RPMI7951 (cell line): ENCODE data around the gene BUD13. TPM values are rescaled to one million over a fixed set of nuclear protein-coding genes. Genes with fewer than 3 reads are reported as not detected.
"Not testable (repeated sequence)": the region's sequence is repeated elsewhere in the genome, so short reads cannot be mapped to it uniquely, and the experiment has no call there.

Experiments used
- DNase-seq: peaks from one replicate; pipeline ENCODE4 v3.0.0-alpha.2; 2012; ENCODE audit warnings: low read depth
- total RNA-seq: library from RNA; depleted of rRNA; stranded (reverse); fragments of >200 nt; shearing (Covaris generic); gene quantifications from 2 replicates; pipeline ENCODE4 v1.2.3, GENCODE V29; 2014

BUD13 gene
- total RNA-seq, 1 experiment from 2014 or later, result 23.2 TPM

DNA sequence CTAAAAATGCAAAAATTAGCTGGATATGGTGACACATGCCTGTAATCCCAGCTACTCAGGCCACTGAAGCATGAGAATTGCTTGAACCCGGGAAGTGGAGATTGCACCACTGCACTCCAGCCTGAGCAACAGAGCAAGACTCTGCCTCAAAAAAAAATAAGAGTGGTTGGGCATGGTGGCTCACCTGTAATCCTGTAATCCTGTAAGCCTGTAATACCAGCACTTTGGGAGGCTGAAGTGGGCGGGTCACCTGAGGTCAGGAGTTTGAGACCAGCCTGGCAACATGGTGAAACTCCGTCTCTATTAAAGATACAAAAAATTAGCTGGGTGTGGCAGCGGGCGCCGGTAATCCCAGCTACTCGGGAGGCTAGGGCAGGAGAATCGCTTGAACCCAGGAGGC lies 16.7 kb downstream of the BUD13 start:
- not testable (repeated sequence) for DNase-seq

DNA sequence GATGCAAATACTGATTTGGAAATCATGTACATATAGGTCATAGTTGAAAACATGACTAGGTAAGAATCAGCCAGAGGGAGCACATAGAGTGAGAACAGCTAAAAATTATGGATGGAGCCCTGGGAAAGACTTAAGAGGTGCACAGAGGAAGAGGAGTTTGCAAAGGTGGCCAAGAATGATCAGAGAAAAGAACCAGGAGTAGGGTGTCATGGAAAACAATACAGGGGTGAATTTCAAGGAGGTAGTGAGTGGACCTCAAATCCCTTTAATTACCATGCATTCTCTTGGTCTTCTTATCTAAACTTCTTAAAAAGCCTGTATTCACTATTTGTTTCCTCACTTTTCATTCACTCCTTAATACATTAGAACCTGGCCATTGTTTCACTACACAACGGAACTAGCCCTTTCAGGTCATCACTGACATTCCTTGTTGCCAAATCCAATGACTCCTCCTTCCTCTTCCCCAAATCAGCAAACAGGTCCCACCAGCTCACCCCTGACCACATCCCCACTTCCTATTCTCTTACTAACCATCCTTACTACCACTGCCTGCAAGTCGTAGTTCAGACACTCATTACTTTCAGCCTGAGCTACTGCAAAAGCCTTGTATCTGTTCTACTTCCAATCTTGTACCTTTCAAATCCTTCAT lies 22.6 kb downstream of the BUD13 start:
- no peak for DNase-seq

DNA sequence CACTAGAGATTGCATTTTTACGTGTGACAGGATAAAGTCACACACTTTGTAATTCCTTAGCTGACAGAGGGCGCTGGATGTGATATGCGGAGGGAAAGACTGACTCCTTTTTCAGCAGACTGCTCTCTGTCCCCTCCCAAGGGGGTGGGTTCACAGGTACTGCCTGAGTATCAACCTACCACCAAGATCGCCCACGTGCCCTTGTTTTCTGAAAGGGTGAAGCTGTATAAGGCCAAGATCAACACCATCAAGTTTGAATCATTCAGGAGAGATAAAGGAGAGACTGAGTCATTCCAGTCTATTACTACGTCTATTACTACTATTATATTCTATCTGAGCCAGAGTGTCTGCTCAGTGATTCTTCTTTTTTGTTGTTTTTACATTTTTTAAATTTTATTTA lies 30.7 kb downstream of the BUD13 start:
- DNase-seq, result no peak

DNA sequence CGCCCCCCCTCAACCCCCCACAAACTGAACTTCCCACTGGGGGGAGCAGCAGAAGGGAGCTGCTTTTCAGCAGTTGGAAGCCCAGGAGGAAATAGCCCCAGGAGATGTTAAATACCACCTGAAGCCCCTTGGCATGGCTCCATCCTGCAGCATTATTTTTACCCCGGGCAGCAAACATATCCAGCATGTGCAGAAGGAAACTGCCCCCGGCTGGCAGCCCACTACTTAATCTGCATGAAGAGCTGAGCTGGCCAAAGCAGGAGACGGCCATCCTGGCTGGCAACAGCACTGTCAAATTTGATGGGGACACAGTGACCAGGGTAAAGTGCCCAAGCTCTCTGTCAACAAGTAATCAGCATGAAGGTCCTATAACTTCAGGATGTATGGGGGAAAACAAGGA lies 32.0 kb downstream of the BUD13 start:
- no peak for DNase-seq

DNA sequence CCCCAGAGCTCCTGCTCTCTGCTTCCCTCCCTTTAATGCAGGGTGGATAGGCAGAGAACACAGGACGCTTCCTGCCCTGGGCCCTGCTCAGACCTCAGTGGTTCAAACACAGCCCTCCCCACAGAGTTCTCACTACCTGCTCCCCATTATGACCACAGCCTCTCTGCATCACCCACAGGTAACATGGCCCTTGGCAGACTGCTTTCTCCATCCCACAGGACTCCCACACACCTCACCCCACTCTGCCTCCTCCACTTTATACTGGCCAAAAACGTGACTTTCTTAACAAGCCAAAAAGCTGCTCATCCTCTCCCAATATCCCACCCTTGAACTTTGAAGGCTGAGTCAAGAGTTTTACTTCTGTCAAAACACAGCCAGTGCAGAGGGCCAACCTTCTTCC lies 33.8 kb downstream of the BUD13 start:
- no peak for DNase-seq

DNA sequence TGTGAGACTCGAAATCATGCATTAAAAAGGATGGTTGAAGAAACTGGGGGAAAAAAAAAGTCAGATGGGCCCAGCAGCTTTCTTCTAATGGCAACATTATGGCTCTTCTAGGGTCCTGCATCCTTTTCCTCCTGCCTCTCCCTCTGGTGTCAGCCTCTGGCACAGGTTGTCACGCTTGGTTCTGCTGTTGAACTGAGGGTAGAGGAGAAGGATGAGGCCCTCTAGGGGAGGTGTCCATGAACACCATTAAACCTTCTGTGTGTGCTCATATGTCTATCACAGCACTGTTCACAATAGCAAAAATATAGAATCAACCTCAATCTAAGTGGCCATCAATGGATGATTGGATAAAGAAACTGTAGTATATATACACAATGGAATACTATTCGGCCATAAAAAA lies 36.0 kb downstream of the BUD13 start:
- peak; percentile 13 for DNase-seq

DNA sequence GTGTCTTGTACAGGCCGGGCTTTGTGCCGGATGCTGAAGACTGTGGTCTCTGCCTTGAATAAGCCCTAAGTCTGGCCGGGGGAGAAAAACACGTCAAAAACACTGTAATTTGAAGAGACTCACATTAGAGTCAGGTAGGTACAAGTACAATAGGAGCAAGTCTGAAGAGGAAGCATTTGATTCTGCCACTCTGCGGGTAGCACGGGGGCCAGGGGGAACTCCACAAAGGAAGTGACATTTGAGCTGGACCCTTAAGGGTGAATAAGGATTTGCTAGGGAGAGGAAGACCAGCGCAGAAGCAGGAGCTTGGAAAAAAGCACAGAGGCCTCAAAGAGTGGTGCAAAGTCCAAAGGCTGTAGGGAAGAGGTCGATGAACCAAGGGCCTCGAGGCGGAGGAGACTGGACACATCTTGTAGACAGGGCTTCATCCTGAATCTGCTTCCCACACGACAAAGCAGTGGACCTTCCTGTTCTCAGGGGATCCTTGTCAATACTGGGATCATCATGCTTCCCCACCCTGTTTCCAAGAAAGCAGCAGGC lies 38.7 kb downstream of the BUD13 start:
- DNase-seq, result no peak

DNA sequence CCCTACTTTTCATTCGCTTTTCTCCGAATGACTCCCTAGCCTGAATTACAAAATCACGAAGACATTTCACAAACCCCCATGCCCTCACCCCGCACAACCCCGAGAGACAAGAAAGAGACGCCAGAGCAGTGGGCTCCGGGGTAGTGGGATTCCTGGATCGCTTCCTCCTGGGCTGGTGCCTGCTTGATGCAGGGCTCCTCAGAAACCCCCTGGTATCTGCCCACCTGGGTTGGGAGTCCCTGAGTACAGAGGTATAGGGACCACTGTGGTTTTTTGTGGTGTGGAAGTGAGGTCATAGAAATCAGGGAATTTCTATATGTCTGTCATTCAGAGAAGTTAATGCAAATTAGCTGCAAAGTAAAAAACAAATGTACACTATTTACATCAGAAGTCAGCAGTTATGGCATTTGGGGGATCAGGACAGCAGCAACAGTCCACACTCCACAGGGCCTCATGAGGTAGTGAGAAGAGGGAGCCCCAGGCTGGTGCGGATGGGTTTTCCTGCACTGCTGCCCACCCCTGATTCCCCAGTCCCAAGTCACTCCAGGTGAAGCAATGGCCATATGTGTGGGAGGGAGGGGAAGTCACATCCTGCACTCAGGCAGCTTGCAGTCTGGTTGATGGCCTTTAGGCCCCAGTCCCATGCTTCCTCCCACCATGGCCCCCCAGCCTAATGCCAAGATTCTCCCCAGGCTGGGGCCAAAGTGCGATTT lies 39.6 kb downstream of the BUD13 start:
- no peak for DNase-seq

DNA sequence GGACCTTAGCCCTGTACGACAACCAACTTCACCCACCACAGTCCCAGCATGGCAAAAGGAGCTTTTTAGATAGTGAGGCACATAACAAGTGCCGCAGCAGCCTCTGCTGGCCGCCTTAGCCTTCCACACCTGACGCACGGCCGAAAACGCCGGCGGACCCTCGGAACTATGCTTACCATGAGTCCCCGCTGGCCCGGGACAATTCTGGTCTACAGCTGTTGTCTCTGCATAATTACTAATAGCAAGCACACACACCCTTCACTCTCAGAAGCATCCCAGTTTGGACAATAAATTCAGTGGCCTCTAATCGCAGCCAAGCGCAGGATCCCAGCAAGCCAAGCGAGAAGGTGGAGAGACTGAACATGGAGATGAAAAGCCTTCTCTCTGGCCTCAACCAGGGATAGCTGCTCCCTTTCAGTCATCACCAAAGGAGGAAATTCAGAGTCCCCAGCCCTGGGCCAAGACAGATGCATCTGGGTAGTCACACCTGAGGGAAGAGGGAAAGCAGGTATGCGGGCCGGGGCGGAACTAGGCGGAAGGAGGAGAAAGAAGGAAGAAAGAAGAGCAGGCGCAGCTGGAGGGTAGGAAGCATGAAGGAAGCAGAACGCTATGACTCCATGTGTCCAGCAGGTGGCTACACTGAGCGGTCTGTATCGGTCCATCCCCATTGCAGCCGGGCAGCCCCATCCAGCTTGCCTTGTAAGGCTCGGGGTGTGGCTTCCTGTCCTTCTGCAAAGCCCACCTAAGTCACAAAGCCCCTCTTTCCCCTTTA lies 40.3 kb downstream of the BUD13 start:
- DNase-seq, result peak; percentile 60

DNA sequence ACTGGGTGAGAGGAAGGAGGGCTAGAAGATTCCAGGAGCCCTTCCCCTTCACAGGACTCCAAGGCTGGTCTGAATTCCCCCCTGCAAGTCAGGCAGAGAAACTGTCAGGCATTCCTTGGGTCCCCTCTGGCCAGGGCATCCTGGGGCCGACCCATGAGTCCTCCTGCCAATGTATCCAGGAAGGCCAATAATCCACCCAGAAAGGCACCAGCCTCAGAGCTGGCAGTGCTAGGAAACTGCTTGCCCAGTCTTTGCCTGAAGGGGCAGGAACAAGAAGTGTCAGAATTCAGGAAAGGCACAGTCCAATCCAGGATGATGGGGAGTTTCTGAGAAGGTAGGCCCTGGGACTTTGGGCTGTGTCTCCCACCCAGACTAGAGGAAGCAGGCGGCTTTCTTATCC lies 41.0 kb downstream of the BUD13 start:
- no peak for DNase-seq

DNA sequence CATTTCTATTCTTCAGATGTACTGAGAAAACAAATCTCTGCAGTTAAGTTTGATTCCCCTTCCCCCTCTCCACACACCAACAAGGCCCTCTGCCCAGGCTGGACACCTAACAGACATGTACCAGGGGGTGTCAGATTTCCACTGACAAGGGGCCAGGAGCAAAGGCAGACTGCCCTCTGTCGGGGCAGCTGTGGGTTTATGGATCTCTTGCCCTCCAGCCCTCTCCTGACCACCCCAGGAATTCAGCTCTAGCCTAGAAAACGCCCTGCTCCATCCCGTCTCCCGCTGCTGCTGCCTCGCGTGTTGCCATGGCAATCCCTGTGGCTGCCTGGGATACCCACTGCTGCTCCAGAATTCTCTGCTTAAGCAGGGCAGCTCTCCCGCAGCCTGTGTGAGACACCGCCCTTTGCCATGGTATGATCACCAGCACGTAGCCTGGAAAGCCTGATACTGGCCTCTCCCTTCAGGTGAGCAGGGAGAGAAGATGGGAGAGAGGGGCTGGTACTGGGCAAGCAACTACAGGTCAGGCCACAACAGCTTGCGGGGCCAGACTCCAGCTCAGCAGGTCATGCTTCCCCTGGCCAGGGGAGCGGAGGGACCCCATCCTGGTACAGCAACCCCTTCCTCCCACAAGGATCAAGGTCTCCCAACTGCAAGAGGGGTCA lies 41.6 kb downstream of the BUD13 start:
- DNase-seq, result peak; percentile 8

DNA sequence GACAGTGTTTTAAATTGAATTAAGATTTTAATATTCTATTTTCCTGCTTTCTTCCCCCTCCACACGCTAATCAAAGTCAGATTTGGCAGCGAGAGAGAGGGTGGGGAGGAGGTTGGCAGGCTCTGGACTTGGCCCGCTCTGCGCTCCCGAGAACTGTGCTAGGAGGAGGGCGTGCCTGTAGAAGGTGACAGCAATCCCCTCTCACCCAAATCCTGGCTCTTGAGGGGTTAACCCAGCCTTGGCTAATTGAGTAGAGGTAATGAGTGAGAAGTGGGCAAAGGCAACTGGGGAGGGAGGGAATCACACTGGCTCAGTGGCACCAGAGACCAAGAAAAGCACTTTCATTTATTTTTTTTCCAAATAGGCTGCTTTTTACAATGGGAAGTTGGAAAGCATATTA lies 42.2 kb downstream of the BUD13 start:
- no peak for DNase-seq

DNA sequence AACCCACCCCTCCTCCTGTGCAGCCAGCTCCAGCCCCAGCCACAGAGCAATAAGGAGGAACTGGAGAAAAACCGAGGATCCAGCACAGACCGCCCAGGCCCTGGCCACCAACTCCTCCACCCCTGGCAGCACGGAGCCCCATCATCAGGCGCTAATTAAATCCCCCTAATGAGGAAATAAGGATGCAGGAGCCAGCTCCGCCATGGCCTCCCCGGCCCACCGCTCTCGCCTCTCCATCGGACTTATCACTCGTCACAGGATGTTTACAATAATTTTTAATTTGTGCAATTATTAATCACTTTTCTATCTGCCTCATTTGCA lies 42.6 kb downstream of the BUD13 start:
- no peak for DNase-seq

DNA sequence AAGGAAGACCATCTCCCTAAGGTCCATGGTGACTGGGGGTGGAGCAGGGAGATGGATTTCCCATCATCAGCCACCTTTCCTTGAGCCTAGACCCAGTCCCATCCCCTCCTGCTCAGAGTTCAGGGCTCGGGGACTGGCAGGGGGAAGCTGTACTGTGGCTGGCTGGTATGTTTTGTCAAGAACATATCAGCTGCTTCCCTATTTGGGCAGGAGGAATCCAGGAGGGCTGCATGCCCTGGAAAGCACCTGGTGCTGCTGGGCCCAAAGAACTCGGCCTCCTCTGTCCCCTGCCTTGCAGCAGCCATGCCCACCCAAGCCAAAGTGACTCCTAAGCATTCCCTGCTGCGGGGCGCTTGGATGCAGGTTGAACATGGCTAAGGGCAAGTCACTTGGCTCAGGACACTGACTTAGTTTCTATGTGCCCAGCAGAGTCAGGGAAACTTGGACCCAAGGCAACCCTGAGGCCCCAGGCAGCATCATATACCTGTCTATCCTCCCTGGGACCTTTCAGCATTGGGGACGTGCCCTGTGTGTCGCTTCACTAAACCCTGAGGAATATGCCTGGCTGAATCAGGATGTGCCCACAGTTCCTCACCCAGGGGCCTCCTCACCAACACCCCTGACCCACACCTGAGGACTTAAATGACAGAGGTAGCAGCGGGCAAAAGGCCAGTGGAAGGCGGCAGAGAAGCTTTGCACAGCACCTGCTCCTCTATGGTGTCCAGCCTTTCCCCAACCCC lies 43.1 kb downstream of the BUD13 start:
- no peak for DNase-seq

DNA sequence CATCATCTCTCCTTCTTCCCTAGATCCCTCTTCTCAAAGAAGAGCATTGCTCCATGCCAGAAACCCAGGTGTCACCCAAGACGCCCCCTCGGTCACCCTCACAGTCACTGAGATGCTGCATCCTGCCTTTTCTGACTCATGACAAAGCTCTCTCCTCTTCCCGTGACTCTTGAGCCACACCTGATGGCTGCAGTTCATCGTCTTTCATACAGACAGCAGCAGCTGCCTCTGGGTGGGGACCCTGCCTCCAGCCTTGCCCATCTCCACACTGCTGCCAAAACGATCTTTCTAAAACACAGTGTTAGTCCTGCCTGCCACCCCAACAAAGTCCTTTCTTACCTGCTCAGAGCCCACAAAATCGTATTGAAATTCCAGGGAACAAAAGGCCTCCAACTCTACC lies 44.8 kb downstream of the BUD13 start:
- no peak for DNase-seq

DNA sequence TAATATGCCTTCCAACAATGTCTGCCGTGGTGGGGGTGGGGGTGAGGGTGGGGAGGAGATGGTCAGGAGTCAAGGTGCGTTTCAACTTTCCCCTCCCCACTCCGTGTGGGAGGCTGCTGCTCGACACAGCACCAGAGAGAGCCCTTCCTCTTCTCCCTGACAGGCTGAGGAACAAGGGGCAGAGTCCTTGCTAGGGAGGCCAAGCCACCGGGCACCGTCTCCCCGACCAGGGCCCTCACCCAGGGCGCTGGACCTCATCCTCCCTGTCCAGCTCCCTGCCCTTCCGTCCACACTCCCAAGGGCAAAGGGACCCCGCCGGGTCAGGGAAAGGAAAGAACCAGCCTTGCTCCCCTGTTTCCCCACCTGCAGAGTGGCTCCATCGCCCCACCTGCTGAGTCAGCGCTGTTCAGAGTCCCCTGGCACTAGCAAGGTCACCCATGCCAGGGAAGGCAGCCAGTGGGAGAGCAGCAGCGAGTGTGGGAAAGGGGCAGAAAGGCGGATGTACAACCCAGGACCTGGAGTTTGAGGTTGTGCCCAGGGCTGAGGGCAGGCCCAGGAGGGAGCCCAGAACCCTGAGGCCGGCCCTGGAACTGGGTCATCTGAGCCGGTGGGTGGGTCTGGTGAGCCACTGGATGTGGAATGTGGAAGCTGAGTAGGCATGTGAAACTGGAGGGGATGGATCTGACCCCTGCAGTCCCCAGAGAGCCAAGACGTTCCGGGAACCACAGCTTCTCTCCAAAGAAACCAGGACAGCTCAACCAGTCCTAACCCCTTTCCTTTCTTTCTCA lies 47.2 kb downstream of the BUD13 start:
- DNase-seq, result no peak

DNA sequence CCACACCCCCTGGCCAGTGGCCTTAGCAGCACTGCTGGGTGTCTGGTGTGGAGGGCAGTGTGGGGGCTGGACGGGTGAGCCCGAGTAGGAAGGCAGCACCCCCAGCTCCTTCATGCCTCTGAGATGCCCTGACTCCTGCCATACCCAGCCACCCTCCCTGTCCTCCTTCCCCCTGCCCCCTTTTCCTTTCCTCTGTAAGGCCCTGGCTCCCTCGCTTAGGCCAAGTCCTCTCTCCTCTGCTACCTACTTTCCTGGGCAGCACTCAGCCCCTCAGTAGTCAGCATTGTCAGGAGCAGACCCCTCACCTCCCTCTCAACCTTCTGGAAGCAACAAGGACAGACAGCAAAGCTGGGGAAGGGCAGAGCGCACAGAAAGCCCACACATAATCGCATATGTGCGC lies 48.0 kb downstream of the BUD13 start:
- DNase-seq, result no peak

DNA sequence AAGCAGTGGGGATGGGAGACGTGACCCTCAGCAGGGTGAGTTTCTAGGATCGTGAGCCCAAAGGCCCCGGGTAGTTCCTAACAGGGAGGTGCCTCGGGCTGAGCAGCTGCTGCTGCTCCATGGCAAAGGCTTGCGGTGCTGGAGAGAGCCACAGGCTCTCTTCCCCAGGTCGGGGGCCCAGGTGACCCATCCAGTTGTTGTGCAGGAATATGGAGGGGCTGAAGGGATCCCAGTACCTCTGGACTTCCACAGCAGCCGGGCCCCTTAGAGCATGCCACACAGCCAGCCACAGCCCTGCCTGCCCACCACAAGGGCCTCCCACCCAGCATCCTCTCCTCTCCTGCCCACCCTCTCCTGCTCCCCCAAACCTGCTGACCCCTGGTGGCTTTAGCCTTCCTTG lies 49.3 kb downstream of the BUD13 start:
- DNase-seq, result no peak

DNA sequence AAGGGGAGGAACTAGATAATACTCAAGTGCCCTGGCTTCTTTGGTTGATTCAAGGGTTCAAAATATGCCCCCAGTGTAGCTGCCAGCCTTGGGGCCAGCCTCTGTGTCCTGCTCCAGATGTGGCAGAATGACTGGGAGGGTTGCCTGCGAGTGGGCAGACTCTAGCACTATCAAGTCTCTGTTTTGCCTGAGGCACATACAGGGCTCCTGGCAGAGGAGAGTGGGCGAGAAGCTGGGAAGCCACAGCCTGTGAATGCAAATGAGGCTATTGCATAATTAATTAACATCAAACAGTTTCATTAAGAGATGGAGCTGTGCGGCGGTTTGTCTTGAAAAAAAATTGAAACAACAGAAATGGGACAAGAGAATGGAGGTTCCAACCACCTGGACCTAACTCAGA lies 50.8 kb downstream of the BUD13 start:
- DNase-seq, result no peak

DNA sequence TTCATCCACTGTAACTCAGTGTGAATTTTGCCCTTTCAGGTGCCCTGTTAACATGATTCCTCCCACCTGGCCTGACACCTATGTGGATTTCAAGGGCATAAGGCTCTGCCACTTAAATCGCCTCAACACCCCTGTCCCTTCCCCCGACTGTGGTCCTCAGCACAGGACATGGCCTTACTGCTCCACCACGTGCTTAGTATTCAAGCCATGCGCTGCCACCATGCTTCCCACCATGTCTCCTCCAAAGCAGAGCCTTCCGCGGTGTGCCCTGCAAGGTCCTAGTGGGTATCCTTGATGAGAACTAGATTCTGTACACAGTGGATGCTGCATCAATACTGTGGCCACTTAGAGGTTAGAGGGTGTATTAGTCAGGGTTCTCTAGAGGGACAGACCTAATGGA lies 51.9 kb downstream of the BUD13 start:
- no peak for DNase-seq

DNA sequence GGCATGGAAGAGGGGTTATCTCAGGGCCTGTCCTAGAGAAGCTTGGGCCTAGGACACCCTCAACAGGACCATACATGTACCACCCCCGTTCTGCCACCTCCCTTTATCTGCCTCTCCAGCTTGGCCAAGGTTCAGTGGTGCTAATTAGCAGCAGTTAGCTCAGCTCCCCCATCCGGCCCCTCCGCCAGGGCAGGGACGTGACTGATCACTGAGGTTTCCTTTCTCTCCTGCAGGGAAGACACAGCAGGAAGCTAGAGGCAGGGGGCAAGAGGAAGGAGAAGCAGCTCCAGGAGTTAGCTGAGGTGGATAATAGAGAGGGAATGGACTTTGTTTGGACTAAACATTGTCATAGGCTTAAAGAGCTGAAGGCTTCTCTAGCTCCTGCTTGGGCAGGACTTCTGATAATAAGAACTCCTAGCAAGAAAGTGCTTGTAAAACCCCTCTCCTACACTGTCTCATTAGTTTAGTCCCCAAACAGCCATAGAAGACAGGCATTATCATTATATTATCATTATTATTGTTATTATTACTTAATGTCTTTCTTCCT lies 53.8 kb downstream of the BUD13 start:
- no peak for DNase-seq
